ENCODE measurements around the gene SLC24A1. TPM values are rescaled to one million over a fixed set of nuclear protein-coding genes. Genes with fewer than 3 reads are reported as not detected.

SLC24A1 gene
- total and polyA plus RNA-seq, 2 of the 4 experiments (the other 2 are of a cell fraction) = 3.6 to 4.9 TPM

- Histone ChIP-seq H3K4ac (ENCODE audit: low read depth, low read length) (no peak overlapping the region), H4K91ac (ENCODE audit: insufficient read depth, low read depth, low read length) (no peak overlapping the region), H2BK15ac (ENCODE audit: low read depth, low read length) (no peak overlapping the region), H3K4me1 (ENCODE audit: control insufficient read depth, insufficient read depth, low read length) (peaks cover 21% of the 10 kb centered on the region), H3K56ac (ENCODE audit: extremely low read depth, insufficient read depth, low read length) (no peak overlapping the region), H3K4me2 (ENCODE audit: low read depth, low read length) (no peak overlapping the region), H3K23ac (ENCODE audit: low read depth, low read length) (no peak overlapping the region), H4K8ac (ENCODE audit: low read depth in 2 of 2, low read length in 2 of 2) (no peak overlapping the region), H2BK120ac (ENCODE audit: low read depth, low read length) (no peak overlapping the region), H3K9me3 (ENCODE audit: control insufficient read depth, insufficient read depth, low read length) (no peaks in the 10 kb centered on the region), H2BK5ac (ENCODE audit: low read depth, low read length, poor library complexity, severe bottlenecking) (no peak overlapping the region), H3K14ac (replicated peaks; ENCODE audit: low read depth, low read length) (no peak overlapping the region), H2AK9ac (replicated peaks; ENCODE audit: low read depth, low read length, poor library complexity) (no peak overlapping the region), H2BK20ac (ENCODE audit: low read depth, low read length) (no peak overlapping the region), H3K36me3 (ENCODE audit: control insufficient read depth, insufficient read depth, low read length) (peaks cover 10% of the 10 kb centered on the region), H3K27ac (ENCODE audit: insufficient read depth, low read length) (no peak overlapping the region), H3K79me1 (ENCODE audit: low read depth in 1 of 2, low read length in 2 of 2) (no peaks in the 10 kb centered on the region), H2AK5ac (ENCODE audit: low read depth, low read length) (no peak overlapping the region), H4K20me1 (ENCODE audit: insufficient read depth, low read length) (no peaks in the 10 kb centered on the region), H3K9ac (ENCODE audit: low read depth, low read length) (no peak overlapping the region), H3K4me3 (ENCODE audit: insufficient read depth, low read depth, low read length) (no peak overlapping the region), H3K27me3 (ENCODE audit: control insufficient read depth, insufficient read depth, low read length) (no peaks in the 10 kb centered on the region), H3K9me1 (ENCODE audit: insufficient read depth, low read length) (peaks cover 12% of the 10 kb centered on the region), H4K5ac (ENCODE audit: low read depth, low read length) (no peak overlapping the region), H3K18ac (ENCODE audit: low read depth, low read length) (no peak overlapping the region), H2AFZ (replicated peaks; ENCODE audit: low read length, poor library complexity) (no peak overlapping the region)
- ChIA-PET POLR2A (ENCODE audit: unreplicated experiment) (no interaction called here), CTCF (no interaction called here)
- no TSS peak for BruUV-seq (replicated peaks)
- intact Hi-C loops (cut with micrococcal nuclease) (no loop called here), in situ Hi-C loops (cut with MboI; ENCODE audit: low sequenced_read_pairs) (no loop called here), dilution Hi-C loops (cut with HindIII; ENCODE audit: low sequenced_read_pairs, unreplicated experiment) (no loop called here)
- ATAC-seq (ENCODE audit: low read depth) (no peak), DNase-seq (no peak)
- no peak for TF ChIP-seq MAFK (IDR thresholded peaks at IDR 0.05; ENCODE audit: low read depth, low read length)
- no peak for TF ChIP-seq MAZ (IDR thresholded peaks at IDR 0.05; ENCODE audit: borderline replicate concordance, low read depth, low read length)
- no peak for TF ChIP-seq CTCF (conservative IDR thresholded peaks at IDR 0.05; ENCODE audit: low read depth, low read length)
- no peak for TF ChIP-seq USF2 (IDR thresholded peaks at IDR 0.05; ENCODE audit: low read depth, low read length)
- TF ChIP-seq ELK1 (IDR thresholded peaks at IDR 0.05; ENCODE audit: borderline replicate concordance, low read depth, low read length) = no peak
- no peak for TF ChIP-seq NFE2L2 (IDR thresholded peaks at IDR 0.05; ENCODE audit: low read depth, low read length)
- TF ChIP-seq RAD21 (IDR thresholded peaks at IDR 0.05; ENCODE audit: low read length) = no peak
- TF ChIP-seq MXI1 (IDR thresholded peaks at IDR 0.05; ENCODE audit: borderline replicate concordance, low read depth, low read length) = no peak
- WGBS, 2 experiments (ENCODE audit: extremely low coverage in 2 of 2, insufficient read length in 1 of 2) = no CpG with 5 or more reads among the region's 1 CpG
These were observed 29.2 kb downstream of the SLC24A1 start for GRCh38 chr15:65651042-65651322.
